Gastroesophageal sphincter (tissue), 4 donors: ENCODE results near the gene GAPT. TPM values are rescaled to one million over a fixed set of nuclear protein-coding genes. Genes with fewer than 3 reads are reported as not detected.

Experiments used
- ATAC-seq: fragments of 150-250 bp; one replicate; pipeline ENCODE4 v1.9.1; 2016; ENCODE audit warnings: mild to moderate bottlenecking, moderate library complexity
- H3K27ac ChIP-seq, 4 donors: fragments of 200-600 bp; sonication (generic) in 3 of 4; 1 replicate in 3 of 4; 2 replicates in 1 of 4; pipeline ENCODE4 v1.5.1; 2016 to 2019
- H3K27me3 ChIP-seq: fragments of 200-600 bp; sonication (generic); one replicate; pipeline ENCODE4 v1.5.1; 2019
- H3K36me3 ChIP-seq, 2 donors: fragments of 200-600 bp; sonication (generic); one replicate each; pipeline ENCODE4 v1.5.1; 2019; ENCODE audit warnings: control low read depth in 1 of 2
- H3K4me1 ChIP-seq, 3 donors: fragments of 200-600 bp; sonication (generic); 1 replicate in 2 of 3; 2 replicates in 1 of 3; pipeline ENCODE4 v1.5.1; 2016 to 2019; ENCODE audit warnings: control low read depth in 2 of 3
- H3K4me3 ChIP-seq, 2 donors: fragments of 200-600 bp; sonication (generic); one replicate each; pipeline ENCODE4 v1.5.1; 2019; ENCODE audit warnings: mild to moderate bottlenecking in 1 of 2, moderate library complexity in 1 of 2
- H3K9me3 ChIP-seq, 3 donors: fragments of 200-600 bp; sonication (generic); one replicate each; pipeline ENCODE4 v1.5.1; 2017 to 2019; ENCODE audit warnings: control low read depth in 2 of 3
- CTCF ChIP-seq, 4 experiments: fragments of 200-600 bp in 2 of 4; fragments of 450-650 bp in 2 of 4; sonication (generic) in 1 of 4; IDR thresholded peaks; one replicate each; pipeline ENCODE4 v1.5.1; 2017 to 2019; ENCODE audit warnings: antibody characterized with exemption in 4 of 4, mild to moderate bottlenecking in 2 of 4, moderate library complexity in 2 of 4
- EP300 ChIP-seq: sonication (generic); formaldehyde crosslinking; IDR thresholded peaks from one replicate; pipeline ENCODE4 v1.6.1; 2017; ENCODE audit warnings: antibody characterized with exemption, mild to moderate bottlenecking
- POLR2A ChIP-seq, 2 donors: fragments of 450-650 bp; IDR thresholded peaks; one replicate each; pipeline ENCODE4 v1.6.1; 2017; ENCODE audit warnings: antibody characterized with exemption in 2 of 2, mild to moderate bottlenecking in 2 of 2, moderate library complexity in 1 of 2
- POLR2AphosphoS5 ChIP-seq: sonication (generic); formaldehyde crosslinking; IDR thresholded peaks from one replicate; pipeline ENCODE4 v1.6.1; 2017; ENCODE audit warnings: antibody characterized with exemption
- WGBS, 2 donors: methylation state at CpG; one replicate each; pipeline ENCODE4 v1.1.5; 2018; ENCODE audit warnings: low coverage in 1 of 2; 5-methylcytosine and 5-hydroxymethylcytosine counted together
- total RNA-seq, 4 donors: library from RNA; depleted of rRNA; stranded (reverse); fragments of >200 nt; gene quantifications; one replicate each; pipeline ENCODE4 v1.1.0, GENCODE V29; 2016

The GAPT gene
- total RNA-seq, 4 donors from 2014 or later, result 0.50 to 2.4 (median 2.2) TPM; not detected in 1

DNA sequence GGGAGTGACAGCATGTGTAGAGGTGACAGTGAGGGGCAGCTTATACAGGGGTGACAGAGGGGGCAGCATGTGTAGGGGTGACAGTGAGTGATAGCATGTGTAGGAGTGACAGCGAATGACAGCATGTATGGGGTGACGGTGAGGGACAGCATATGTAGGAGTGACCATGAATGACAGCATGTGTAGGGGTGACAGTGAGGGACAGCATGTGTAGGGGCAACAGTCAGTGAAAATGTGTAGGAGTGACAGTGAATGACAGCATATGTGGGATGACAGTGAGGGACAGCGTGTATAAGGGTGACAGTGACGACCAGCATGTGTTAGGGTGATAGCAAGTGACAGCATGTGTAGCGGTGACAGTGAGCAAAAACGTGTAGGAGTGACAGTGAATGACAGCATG lies 9.4 kb upstream of the GAPT start:
- 80 to 89% methylated on average over 6 of the region's 6 CpGs for WGBS, 2 donors
- H3K36me3 ChIP-seq, result no peaks in the 10 kb centered on the region
- no peaks in the 10 kb centered on the region for H3K4me1 ChIP-seq
- H3K9me3 ChIP-seq, result no peaks in the 10 kb centered on the region
- no peak overlapping the region for H3K4me3 ChIP-seq
- TF ChIP-seq POLR2AphosphoS5, result no peak
- TF ChIP-seq CTCF (IDR thresholded peaks at IDR 0.05), result no peak
- no peak for TF ChIP-seq POLR2A (IDR thresholded peaks at IDR 0.05)
- no peak for TF ChIP-seq EP300
- peaks cover 12% of the 10 kb centered on the region for H3K27me3 ChIP-seq
- ATAC-seq, result no peak
- H3K27ac ChIP-seq, result no peak overlapping the region

DNA sequence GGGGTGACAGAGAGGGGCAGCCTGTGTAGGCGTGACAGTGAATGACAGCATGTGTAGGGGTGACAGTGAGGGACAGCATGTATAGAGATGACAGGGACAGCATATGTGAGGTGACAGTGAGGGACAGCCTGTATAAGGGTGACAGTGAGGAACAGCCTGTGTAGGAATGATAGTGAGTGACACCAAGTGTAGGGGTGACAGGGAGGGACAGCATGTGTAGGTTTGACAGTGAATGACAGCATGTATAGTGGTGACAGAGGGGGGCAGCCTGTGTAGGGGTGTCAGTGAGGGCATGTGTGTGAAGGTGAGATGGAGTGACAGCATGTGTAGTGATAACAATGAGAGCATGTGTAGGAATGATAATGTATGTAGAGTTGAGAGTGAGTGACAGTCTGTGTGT lies 8.7 kb upstream of the GAPT start:
- no peak overlapping the region for H3K4me3 ChIP-seq
- no peak for ATAC-seq
- 100% methylated on average over 1 of the region's 1 CpG for WGBS, 2 donors
- no peaks in the 10 kb centered on the region for H3K9me3 ChIP-seq
- no peaks in the 10 kb centered on the region for H3K36me3 ChIP-seq
- peaks cover 12% of the 10 kb centered on the region for H3K27me3 ChIP-seq
- no peak for TF ChIP-seq EP300
- TF ChIP-seq POLR2A (IDR thresholded peaks at IDR 0.05), result no peak
- no peak for TF ChIP-seq POLR2AphosphoS5
- no peak for TF ChIP-seq CTCF (IDR thresholded peaks at IDR 0.05)
- H3K27ac ChIP-seq, result no peak overlapping the region
- H3K4me1 ChIP-seq, result no peaks in the 10 kb centered on the region

- Histone ChIP-seq H3K4me3 (no peak overlapping the region), H3K27me3 (peaks cover 12% of the 10 kb centered on the region), H3K4me1 (no peaks in the 10 kb centered on the region), H3K9me3 (no peaks in the 10 kb centered on the region), H3K27ac (no peak overlapping the region), H3K36me3 (no peaks in the 10 kb centered on the region)
- TF ChIP-seq CTCF (IDR thresholded peaks at IDR 0.05) (no peak), EP300 (no peak), POLR2AphosphoS5 (no peak), POLR2A (IDR thresholded peaks at IDR 0.05) (no peak)
- no peak for ATAC-seq
- 93% methylated on average over 4 of the region's 4 CpGs; no CpG with 5 or more reads in 1 of the 2 donors for WGBS, 2 donors
Measured at GRCh38 chr5:58484505-58484904, 6.7 kb upstream of the GAPT start.

- ATAC-seq, result no peak
- WGBS, 2 donors, result 88 to 91% methylated on average over 1 of the region's 1 CpG
- H3K4me1 ChIP-seq, result no peaks in the 10 kb centered on the region
- no peak overlapping the region for H3K4me3 ChIP-seq
- H3K27me3 ChIP-seq, result peaks cover 3% of the 10 kb centered on the region
- H3K36me3 ChIP-seq, result no peaks in the 10 kb centered on the region
- H3K9me3 ChIP-seq, result no peaks in the 10 kb centered on the region
- TF ChIP-seq CTCF (IDR thresholded peaks at IDR 0.05) (no peak), EP300 (no peak), POLR2A (IDR thresholded peaks at IDR 0.05) (no peak), POLR2AphosphoS5 (no peak)
- no peak overlapping the region for H3K27ac ChIP-seq
Measured at GRCh38 chr5:58486290-58486689, 4.9 kb upstream of the GAPT start.

DNA sequence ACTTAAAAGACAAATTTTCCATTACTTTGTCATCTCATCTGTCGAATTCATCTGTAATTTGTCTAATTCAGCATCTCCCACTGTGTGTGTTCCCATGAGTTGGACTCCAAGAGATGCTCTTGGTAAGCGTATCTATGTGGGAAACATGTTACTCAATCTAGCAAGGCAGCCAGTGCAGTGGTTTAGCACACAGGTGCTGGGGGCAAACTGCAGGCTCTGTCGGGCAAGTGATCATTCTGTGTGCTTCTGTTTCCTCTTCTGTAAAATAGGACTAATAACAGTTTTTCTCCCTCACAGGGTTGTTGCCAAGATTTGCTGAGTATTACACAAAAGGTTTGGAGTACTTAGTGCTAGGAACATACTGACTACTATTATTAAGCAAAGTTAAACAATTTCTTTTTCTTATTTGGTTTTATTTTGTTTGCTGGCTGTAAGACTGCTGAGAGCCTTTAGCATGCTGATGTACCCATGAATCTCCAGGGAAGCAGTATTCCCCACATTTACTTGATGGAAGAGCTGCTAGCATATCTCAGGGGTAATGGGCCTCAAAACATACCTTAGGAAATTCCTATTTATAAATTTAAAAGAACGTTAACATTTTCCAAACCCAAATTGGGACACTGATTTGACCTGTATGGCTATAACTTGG lies 709 bp upstream of the GAPT start:
- Histone ChIP-seq H3K27ac (no peak overlapping the region), H3K4me3 (no peak overlapping the region), H3K36me3 (no peaks in the 10 kb centered on the region), H3K4me1 (no peaks in the 10 kb centered on the region), H3K9me3 (no peaks in the 10 kb centered on the region), H3K27me3 (no peaks in the 10 kb centered on the region)
- TF ChIP-seq EP300 (no peak), CTCF (IDR thresholded peaks at IDR 0.05) (no peak), POLR2AphosphoS5 (no peak), POLR2A (IDR thresholded peaks at IDR 0.05) (no peak)
- no peak for ATAC-seq
- 52 to 68% methylated on average over 3 to 4 of the region's 4 CpGs for WGBS, 2 donors
